HEK293 (cell line): ENCODE results near the gene AKT1.
A peak's percentile ranks its signal among the peaks of the same experiment; 100 is the strongest.

ENCODE experiments used
- CTCF ChIA-PET: fragments of 350-600 bp; formaldehyde crosslinking; extraction: SDS; loops from one replicate; lab custom pipeline; 2021; ENCODE audit warnings: antibody characterized with exemption; lab: Yijun Ruan, JAX
- POLR2A ChIA-PET: fragments of 300-600 bp; formaldehyde crosslinking; extraction: SDS; loops from one replicate; lab custom pipeline; 2020; ENCODE audit warnings: antibody characterized with exemption, inconsistent platforms; lab: Yijun Ruan, JAX
- H3K27ac ChIP-seq: fragments of 200-500 bp; sonication (Bioruptor generic); 2 replicates; pipeline ENCODE4 v1.5.1; 2014; ENCODE audit warnings: low read depth, low read length, control low read depth, inconsistent platforms; ENCODE audit errors: extremely low read depth
- H3K36me3 ChIP-seq, 2 experiments: fragments of 200-500 bp in 1 of 2; sonication (Bioruptor generic) in 1 of 2; 1 replicate in 1 of 2; 2 replicates in 1 of 2; pipeline ENCODE4 v1.5.1; 2014 to 2017; ENCODE audit warnings: inconsistent platforms in 2 of 2, low read length in 2 of 2; ENCODE audit not compliant: control insufficient read depth in 2 of 2, insufficient read depth in 1 of 2
- H3K4me1 ChIP-seq: fragments of 200-500 bp; sonication (Bioruptor generic); 2 replicates; pipeline ENCODE4 v1.5.1; 2014; ENCODE audit warnings: mild to moderate bottlenecking, low read length, inconsistent platforms; ENCODE audit not compliant: control insufficient read depth, insufficient read depth
- H3K4me3 ChIP-seq: 2 replicates; pipeline ENCODE4 v1.5.1; 2011; ENCODE audit warnings: low read depth, mild to moderate bottlenecking, control low read depth, low read length, moderate library complexity
- H3K9me3 ChIP-seq: fragments of 200-500 bp; sonication (Bioruptor generic); 2 replicates; pipeline ENCODE4 v1.5.1; 2014; ENCODE audit warnings: low read depth, low read length, inconsistent platforms; ENCODE audit not compliant: control insufficient read depth, insufficient read depth
- HOXC10 ChIP-seq: sonication (generic); formaldehyde crosslinking; IDR thresholded peaks from 2 replicates; pipeline ENCODE4 v1.8.1; 2023; ENCODE audit warnings: mild to moderate bottlenecking, missing genetic modification reagents
- KLF1 ChIP-seq: fragments of 450-650 bp; formaldehyde crosslinking; IDR thresholded peaks from 2 replicates; pipeline ENCODE4 v1.5.1; 2016; ENCODE audit warnings: missing biosample characterization, missing genetic modification characterization
- KLF9 ChIP-seq: fragments of 450-650 bp; formaldehyde crosslinking; IDR thresholded peaks from 2 replicates; pipeline ENCODE4 v1.5.1; 2016; ENCODE audit warnings: missing biosample characterization, missing genetic modification characterization, low read depth
- YY1 ChIP-seq: fragments of 450-650 bp; formaldehyde crosslinking; IDR thresholded peaks from 2 replicates; pipeline ENCODE4 v1.5.1; 2018; ENCODE audit warnings: missing biosample characterization, missing genetic modification characterization
- ZBTB26 ChIP-seq: fragments of 450-650 bp; formaldehyde crosslinking; optimal IDR thresholded peaks from 2 replicates; pipeline ENCODE3; 2016; ENCODE audit warnings: missing biosample characterization, mild to moderate bottlenecking, missing genetic modification characterization
- ZNF114 ChIP-seq: fragments of 450-650 bp; formaldehyde crosslinking; IDR thresholded peaks from 2 replicates; pipeline ENCODE4 v1.5.0; 2017; ENCODE audit warnings: missing biosample characterization, missing genetic modification characterization
- ZNF174 ChIP-seq: fragments of 450-650 bp; formaldehyde crosslinking; IDR thresholded peaks from 2 replicates; pipeline ENCODE4 v1.5.0; 2017; ENCODE audit warnings: missing biosample characterization, mild to moderate bottlenecking, missing genetic modification characterization
- ZNF26 ChIP-seq: fragments of 450-650 bp; formaldehyde crosslinking; IDR thresholded peaks from 2 replicates; pipeline ENCODE4 v1.5.1; 2016; ENCODE audit warnings: missing biosample characterization, missing genetic modification characterization
- ZNF292 ChIP-seq: fragments of 450-650 bp; formaldehyde crosslinking; IDR thresholded peaks from 2 replicates; pipeline ENCODE4 v1.5.1; 2016; ENCODE audit warnings: low read depth, missing biosample characterization, missing genetic modification characterization, borderline replicate concordance
- ZNF350 ChIP-seq: fragments of 450-650 bp; formaldehyde crosslinking; IDR thresholded peaks from 2 replicates; pipeline ENCODE4 v1.5.0; 2017; ENCODE audit warnings: missing biosample characterization, mild to moderate bottlenecking, missing genetic modification characterization
- ZNF354C ChIP-seq: fragments of 450-650 bp; formaldehyde crosslinking; IDR thresholded peaks from 2 replicates; pipeline ENCODE4 v1.5.1; 2016; ENCODE audit warnings: missing biosample characterization, missing genetic modification characterization, low read depth, borderline replicate concordance
- ZNF37A ChIP-seq: fragments of 450-650 bp; IDR thresholded peaks from 2 replicates; pipeline ENCODE4 v1.5.1; 2018; ENCODE audit warnings: missing biosample characterization, missing genetic modification characterization
- ZNF514 ChIP-seq: fragments of 450-650 bp; formaldehyde crosslinking; IDR thresholded peaks from 2 replicates; pipeline ENCODE4 v1.5.1; 2016; ENCODE audit warnings: missing biosample characterization, missing genetic modification characterization
- ZNF677 ChIP-seq: fragments of 450-650 bp; IDR thresholded peaks from 2 replicates; pipeline ENCODE4 v1.5.0; 2018; ENCODE audit warnings: missing biosample characterization, mild to moderate bottlenecking, missing genetic modification characterization, moderate library complexity
- ZNF747 ChIP-seq: fragments of 450-650 bp; formaldehyde crosslinking; IDR thresholded peaks from 2 replicates; pipeline ENCODE4 v1.5.1; 2016; ENCODE audit warnings: missing biosample characterization, missing genetic modification characterization
- ZNF792 ChIP-seq: fragments of 450-650 bp; formaldehyde crosslinking; IDR thresholded peaks from 2 replicates; pipeline ENCODE4 v1.5.1; 2016; ENCODE audit warnings: missing biosample characterization, missing genetic modification characterization
- ZNF830 ChIP-seq: fragments of 450-650 bp; IDR thresholded peaks from 2 replicates; pipeline ENCODE4 v1.5.0; 2018; ENCODE audit warnings: missing biosample characterization, missing genetic modification characterization, low read depth, mild to moderate bottlenecking, moderate library complexity
- TF ChIP-seq, protein P1 (sequence below): fragments of 450-650 bp; formaldehyde crosslinking; IDR thresholded peaks from 2 replicates; pipeline ENCODE4 v1.5.1; 2016; ENCODE audit warnings: missing biosample characterization, missing genetic modification characterization
- TF ChIP-seq, protein P2 (sequence below): fragments of 450-650 bp; formaldehyde crosslinking; IDR thresholded peaks from 2 replicates; pipeline ENCODE4 v1.5.1; 2016; ENCODE audit warnings: missing biosample characterization, missing genetic modification characterization
- TF ChIP-seq, protein P3 (sequence below): fragments of 450-650 bp; formaldehyde crosslinking; IDR thresholded peaks from 2 replicates; pipeline ENCODE4 v1.5.1; 2016; ENCODE audit warnings: missing biosample characterization, missing genetic modification characterization
- TF ChIP-seq, protein P4 (sequence below): fragments of 450-650 bp; formaldehyde crosslinking; IDR thresholded peaks from 2 replicates; pipeline ENCODE4 v1.5.1; 2016; ENCODE audit warnings: missing biosample characterization, missing genetic modification characterization
- TF ChIP-seq, protein P5 (sequence below): fragments of 450-650 bp; formaldehyde crosslinking; IDR thresholded peaks from 2 replicates; pipeline ENCODE4 v1.5.1; 2016; ENCODE audit warnings: missing biosample characterization, missing genetic modification characterization

Gene AKT1

GRCh38 chr14:104820669-104821228 is 25.2 kb upstream of the AKT1 start (continued):
- TF ChIP-seq HOXC10 (no peak), ZBTB26 (tag by site-specific recombination) (peak; percentile 25), ZNF792 (tag by site-specific recombination) (no peak), ZNF677 (tag by site-specific recombination) (no peak)
- TF ChIP-seq, protein P1, sequence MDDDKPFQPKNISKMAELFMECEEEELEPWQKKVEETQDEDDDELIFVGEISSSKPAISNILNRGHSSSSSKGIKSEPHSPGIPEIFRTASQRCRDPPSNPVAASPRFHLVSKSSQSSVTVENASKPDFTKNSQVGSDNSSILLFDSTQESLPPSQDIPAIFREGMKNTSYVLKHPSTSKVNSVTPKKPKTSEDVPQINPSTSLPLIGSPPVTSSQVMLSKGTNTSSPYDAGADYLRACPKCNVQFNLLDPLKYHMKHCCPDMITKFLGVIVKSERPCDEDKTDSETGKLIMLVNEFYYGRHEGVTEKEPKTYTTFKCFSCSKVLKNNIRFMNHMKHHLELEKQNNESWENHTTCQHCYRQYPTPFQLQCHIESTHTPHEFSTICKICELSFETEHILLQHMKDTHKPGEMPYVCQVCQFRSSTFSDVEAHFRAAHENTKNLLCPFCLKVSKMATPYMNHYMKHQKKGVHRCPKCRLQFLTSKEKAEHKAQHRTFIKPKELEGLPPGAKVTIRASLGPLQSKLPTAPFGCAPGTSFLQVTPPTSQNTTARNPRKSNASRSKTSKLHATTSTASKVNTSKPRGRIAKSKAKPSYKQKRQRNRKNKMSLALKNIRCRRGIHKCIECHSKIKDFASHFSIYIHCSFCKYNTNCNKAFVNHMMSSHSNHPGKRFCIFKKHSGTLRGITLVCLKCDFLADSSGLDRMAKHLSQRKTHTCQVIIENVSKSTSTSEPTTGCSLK (tag by site-specific recombination): no peak

DNA sequence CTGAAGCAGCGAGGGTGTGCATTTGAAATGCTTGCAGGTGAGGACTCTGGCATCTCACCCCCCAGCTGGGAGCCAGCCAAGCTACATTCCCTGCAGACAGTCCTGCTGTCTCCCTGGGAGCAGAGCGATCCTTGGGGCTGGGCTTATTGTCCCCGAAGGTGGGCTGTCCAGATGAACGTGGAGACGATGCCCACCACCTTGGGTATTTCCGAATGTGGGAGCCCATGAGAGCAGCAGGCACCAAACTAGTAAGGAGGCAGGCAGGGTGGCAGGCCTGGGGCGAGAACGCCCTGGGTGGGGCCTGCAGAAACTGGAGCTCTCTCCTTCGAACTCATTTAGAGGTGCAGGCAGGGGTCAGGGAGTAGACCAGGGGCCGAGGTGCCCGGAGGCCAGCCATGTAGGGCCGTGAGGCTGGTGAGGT is 23.8 kb upstream of the AKT1 start:
- H3K4me3 ChIP-seq: no peak overlapping the region
- peaks cover 0 to 8% of the 10 kb centered on the region in 2 experiments; a peak in 1 of 3 replicates for H3K36me3 ChIP-seq
- ChIA-PET POLR2A (interaction anchor here (1.5 kb wide), 1 partner anchor 67 kb away, joined by 3 read pairs; the partner anchor contains the start of gene SIVA1), CTCF (interaction anchor here (0.9 kb wide), 1 partner anchor 51 kb away, joined by 4 read pairs; no protein-coding TSS in a partner anchor)
- TF ChIP-seq, protein P2, sequence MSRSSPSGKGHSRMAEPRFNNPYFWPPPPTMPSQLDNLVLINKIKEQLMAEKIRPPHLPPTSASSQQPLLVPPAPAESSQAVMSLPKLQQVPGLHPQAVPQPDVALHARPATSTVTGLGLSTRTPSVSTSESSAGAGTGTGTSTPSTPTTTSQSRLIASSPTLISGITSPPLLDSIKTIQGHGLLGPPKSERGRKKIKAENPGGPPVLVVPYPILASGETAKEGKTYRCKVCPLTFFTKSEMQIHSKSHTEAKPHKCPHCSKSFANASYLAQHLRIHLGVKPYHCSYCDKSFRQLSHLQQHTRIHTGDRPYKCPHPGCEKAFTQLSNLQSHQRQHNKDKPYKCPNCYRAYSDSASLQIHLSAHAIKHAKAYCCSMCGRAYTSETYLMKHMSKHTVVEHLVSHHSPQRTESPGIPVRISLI (tag by site-specific recombination): no peak
- peak; percentile 41 for TF ChIP-seq KLF1 (tag by site-specific recombination)
- no peak for TF ChIP-seq ZNF830 (tag by site-specific recombination)
- no peak for TF ChIP-seq KLF9
- H3K4me1 ChIP-seq: peaks cover 3% of the 10 kb centered on the region; the same call in 1 of the 2 replicates
- H3K27ac ChIP-seq: no peak overlapping the region
- no peaks in the 10 kb centered on the region for H3K9me3 ChIP-seq

DNA sequence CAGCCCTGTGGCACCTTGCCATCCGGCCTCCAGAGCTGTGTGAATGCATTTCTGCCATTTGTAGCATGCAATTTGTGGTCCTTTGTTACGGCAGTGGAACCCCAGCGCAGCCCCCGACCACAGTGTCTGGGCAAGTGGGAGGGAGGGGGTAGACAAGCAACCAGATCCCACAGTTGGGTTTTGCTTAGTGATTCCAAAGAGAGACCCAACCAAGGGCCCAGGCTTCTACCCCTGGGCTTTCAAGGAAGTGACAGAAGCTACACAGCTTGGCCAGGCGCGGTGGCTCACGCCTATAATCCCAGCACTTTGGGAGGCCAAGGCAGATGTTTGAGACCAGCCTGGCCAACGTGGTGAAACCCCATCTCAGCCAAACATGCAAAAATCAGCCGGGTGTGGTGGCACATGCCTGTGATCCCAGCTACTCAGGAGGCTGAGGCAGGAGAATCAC is 23.2 kb upstream of the AKT1 start:
- no peaks in the 10 kb centered on the region for H3K9me3 ChIP-seq
- H3K36me3 ChIP-seq: peaks cover 0 to 8% of the 10 kb centered on the region in 2 experiments; a peak in 1 of 3 replicates
- no peak overlapping the region for H3K27ac ChIP-seq
- ChIA-PET POLR2A (interaction anchor here (1.5 kb wide), 1 partner anchor 66 kb away, joined by 3 read pairs; the partner anchor contains the start of gene SIVA1), CTCF (interaction anchor here (0.6 to 1.1 kb wide), 4 partner anchors 31 to 598 kb away, joined by 3 to 4 read pairs (median 3); no protein-coding TSS in a partner anchor)
- H3K4me3 ChIP-seq: no peak overlapping the region
- peaks cover 3% of the 10 kb centered on the region; the same call in 1 of the 2 replicates for H3K4me1 ChIP-seq
- TF ChIP-seq ZNF350 (tag by site-specific recombination) (no peak), ZNF354C (tag by site-specific recombination) (no peak), ZNF37A (tag by site-specific recombination) (no peak), ZNF747 (tag by site-specific recombination) (no peak), ZNF26 (tag by site-specific recombination) (no peak), YY1 (no peak), ZNF174 (tag by site-specific recombination) (no peak), ZNF514 (no peak), ZNF114 (no peak), ZNF292 (no peak)
- TF ChIP-seq, protein P3, sequence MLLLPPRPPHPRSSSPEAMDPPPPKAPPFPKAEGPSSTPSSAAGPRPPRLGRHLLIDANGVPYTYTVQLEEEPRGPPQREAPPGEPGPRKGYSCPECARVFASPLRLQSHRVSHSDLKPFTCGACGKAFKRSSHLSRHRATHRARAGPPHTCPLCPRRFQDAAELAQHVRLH (tag by site-specific recombination): no peak
- TF ChIP-seq, protein P4, sequence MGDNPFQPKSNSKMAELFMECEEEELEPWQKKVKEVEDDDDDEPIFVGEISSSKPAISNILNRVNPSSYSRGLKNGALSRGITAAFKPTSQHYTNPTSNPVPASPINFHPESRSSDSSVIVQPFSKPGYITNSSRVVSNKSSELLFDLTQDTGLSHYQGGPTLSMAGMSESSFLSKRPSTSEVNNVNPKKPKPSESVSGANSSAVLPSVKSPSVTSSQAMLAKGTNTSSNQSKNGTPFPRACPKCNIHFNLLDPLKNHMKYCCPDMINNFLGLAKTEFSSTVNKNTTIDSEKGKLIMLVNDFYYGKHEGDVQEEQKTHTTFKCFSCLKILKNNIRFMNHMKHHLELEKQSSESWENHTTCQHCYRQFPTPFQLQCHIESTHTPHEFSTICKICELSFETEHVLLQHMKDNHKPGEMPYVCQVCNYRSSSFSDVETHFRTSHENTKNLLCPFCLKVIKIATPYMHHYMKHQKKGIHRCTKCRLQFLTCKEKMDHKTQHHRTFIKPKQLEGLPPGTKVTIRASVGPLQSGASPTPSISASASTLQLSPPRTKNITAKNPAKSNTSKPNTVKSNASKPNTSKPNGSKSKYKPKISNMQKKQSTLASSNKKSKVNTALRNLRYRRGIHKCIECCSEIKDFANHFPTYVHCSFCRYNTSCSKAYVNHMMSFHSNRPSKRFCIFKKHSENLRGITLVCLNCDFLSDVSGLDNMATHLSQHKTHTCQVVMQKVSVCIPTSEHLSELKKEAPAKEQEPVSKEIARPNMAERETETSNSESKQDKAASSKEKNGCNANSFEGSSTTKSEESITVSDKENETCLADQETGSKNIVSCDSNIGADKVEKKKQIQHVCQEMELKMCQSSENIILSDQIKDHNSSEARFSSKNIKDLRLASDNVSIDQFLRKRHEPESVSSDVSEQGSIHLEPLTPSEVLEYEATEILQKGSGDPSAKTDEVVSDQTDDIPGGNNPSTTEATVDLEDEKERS (tag by site-specific recombination): no peak
- TF ChIP-seq, protein P5, sequence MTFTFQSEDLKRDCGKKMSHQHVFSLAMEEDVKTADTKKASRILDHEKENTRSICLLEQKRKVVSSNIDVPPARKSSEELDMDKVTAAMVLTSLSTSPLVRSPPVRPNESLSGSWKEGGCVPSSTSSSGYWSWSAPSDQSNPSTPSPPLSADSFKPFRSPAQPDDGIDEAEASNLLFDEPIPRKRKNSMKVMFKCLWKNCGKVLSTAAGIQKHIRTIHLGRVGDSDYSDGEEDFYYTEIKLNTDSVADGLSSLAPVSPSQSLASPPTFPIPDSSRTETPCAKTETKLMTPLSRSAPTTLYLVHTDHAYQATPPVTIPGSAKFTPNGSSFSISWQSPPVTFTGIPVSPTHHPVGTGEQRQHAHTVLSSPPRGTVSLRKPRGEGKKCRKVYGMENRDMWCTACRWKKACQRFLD (tag by site-specific recombination): no peak
